Measurements from ENCODE around the gene CSNK1G2. TPM values are rescaled to one million over a fixed set of nuclear protein-coding genes. Genes with fewer than 3 reads are reported as not detected.

CSNK1G2 gene
- total RNA-seq, 1 experiment from 2014 or later: 100.0 TPM

- Histone ChIP-seq H2BK120ac (ENCODE audit: low read depth, low read length, poor library complexity, severe bottlenecking) (no peak overlapping the region), H3K79me1 (ENCODE audit: insufficient read depth, low read depth, low read length, poor library complexity, severe bottlenecking) (peaks cover 4% of the 10 kb centered on the region), H2AK5ac (ENCODE audit: insufficient read length, low read length) (no peak overlapping the region), H3K23ac (ENCODE audit: insufficient read length, low read depth, low read length) (no peak overlapping the region), H3K9me3 (ENCODE audit: control insufficient read depth, low read depth, low read length) (no peaks in the 10 kb centered on the region), H3K4me2 (ENCODE audit: insufficient read depth, insufficient read length, low read length) (no peak overlapping the region), H3K23me2 (ENCODE audit: insufficient read length, low read depth, low read length, poor library complexity, severe bottlenecking) (no peaks in the 10 kb centered on the region), H2BK5ac (ENCODE audit: insufficient read length, low read length) (no peak overlapping the region), H3K27me3 (ENCODE audit: insufficient read depth, low read length) (no peaks in the 10 kb centered on the region), H3K9ac (ENCODE audit: extremely low read depth, insufficient read length, low read length) (no peak overlapping the region), H4K20me1 (ENCODE audit: control insufficient read depth, insufficient read depth, insufficient read length) (no peaks in the 10 kb centered on the region), H4K91ac (ENCODE audit: insufficient read length, low read depth, low read length) (no peak overlapping the region), H2BK12ac (ENCODE audit: insufficient read length, low read depth, low read length) (no peak overlapping the region), H3K27ac (ENCODE audit: insufficient read length, low read depth, low read length) (no peak overlapping the region), H4K8ac (replicated peaks; ENCODE audit: insufficient read length, low read depth, low read length) (no peak overlapping the region), H3T11ph (ENCODE audit: low read length) (no peak overlapping the region), H2AFZ (ENCODE audit: low read length) (no peak overlapping the region), H2BK20ac (ENCODE audit: low read depth, low read length, poor library complexity, severe bottlenecking) (no peak overlapping the region), H3K79me2 (ENCODE audit: insufficient read depth, low read length) (peaks cover 15% of the 10 kb centered on the region; the same call in 1 of the 2 replicates), H4K5ac (ENCODE audit: insufficient read length, low read depth, low read length) (no peak overlapping the region), H3K56ac (ENCODE audit: insufficient read length, low read depth, low read length) (no peak overlapping the region), H3K4me1 (ENCODE audit: insufficient read depth, low read length) (no peaks in the 10 kb centered on the region), H3K4ac (ENCODE audit: low read depth, low read length) (no peak overlapping the region), H3K18ac (ENCODE audit: insufficient read length, low read depth, low read length) (no peak overlapping the region), H3K14ac (ENCODE audit: insufficient read depth, low read length) (no peak overlapping the region), H2BK15ac (ENCODE audit: low read depth, low read length) (no peak overlapping the region)
- WGBS (ENCODE audit: extremely low coverage, insufficient read length, low lambda C conversion rate): no CpG with 5 or more reads among the region's 13 CpGs
- no peak for TF ChIP-seq CTCF (conservative IDR thresholded peaks at IDR 0.05)
- Mint-ChIP-seq H3K27ac (peak overlapping the region in 1 of 3 experiments; percentile 74; a peak in 1 of 7 replicates), H3K36me3 (ENCODE audit: insufficient read depth in 1 of 3, low read depth in 3 of 3) (peaks cover 8 to 19% (median 13%) of the 10 kb centered on the region in 3 experiments), H3K4me1 (no peaks in the 10 kb centered on the region), H3K27me3 (ENCODE audit: low read depth) (no peaks in the 10 kb centered on the region), H3K9me3 (no peaks in the 10 kb centered on the region), H3K4me3 (no peak overlapping the region)
- no peak for DNase-seq
Observed at GRCh38 chr19:1911098-1911497, 29.9 kb upstream of the CSNK1G2 start.
